NCI-H748 treated with DMSO at 0.1 percent for 48 hours (cell line): ENCODE results near the gene C21orf91.
"Not testable (repeated sequence)": the region's sequence is repeated elsewhere in the genome, so short reads cannot be mapped to it uniquely, and the experiment has no call there.

Experiments
- DNase-seq: peaks from one replicate; lab custom pipeline; 2025; lab: John Stamatoyannopoulos, UW

The C21orf91 gene

DNA sequence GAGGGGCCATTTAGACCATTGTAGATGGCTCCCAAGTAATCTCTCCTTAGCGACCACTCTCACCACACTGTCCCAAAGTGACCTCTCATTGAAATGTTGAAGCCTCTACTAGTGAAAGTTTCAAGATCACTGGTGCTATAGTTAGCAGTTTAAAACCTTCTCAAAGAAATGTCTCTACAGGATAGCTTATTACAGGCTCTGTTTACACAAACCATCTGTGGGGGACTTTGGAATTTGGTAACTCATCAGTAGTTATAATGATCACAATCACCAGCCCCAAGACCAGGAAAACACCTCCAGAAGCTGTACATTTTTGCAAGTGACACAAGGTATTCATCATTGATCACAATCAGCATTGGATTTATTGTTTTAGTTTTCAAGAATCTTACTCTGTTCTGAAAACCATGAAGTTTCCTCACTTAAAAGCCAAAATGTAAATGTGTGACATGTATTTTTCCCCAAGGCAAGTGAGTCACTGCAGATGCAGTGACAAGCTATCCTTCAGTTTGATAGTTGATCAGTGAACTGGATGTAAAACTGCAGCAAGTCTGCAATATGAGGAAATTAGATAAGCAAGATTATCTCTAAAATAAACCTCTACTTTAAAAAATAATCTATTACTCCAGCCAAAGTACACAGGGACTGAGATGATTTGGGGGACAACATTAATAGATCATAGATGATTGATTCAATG lies 41.9 kb downstream of the C21orf91 start:
- DNase-seq: no peak

- DNase-seq: no peak
Measured at GRCh38 chr21:17775431-17776126, 43.6 kb downstream of the C21orf91 start.

DNA sequence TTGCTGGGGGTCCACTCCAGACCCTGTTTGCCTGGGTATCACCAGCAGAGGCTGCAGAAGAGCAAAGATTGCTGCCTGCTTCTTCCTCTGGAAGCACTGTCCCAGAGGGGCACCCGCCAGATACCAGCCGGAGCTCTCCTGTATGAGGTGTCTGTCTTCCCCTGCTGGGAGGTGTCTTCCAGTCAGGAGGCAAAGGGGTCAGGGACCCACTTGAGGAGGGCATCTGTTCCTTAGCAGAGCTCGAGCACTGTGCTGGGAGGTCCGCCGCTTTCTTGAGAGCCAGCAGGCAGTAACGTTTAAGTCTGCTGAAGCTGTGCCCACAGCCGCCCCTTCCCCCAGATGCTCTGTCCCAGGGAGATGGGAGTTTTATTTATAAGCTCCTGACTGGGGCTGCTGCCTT lies 44.1 kb downstream of the C21orf91 start:
- DNase-seq: not testable (repeated sequence)

GRCh38 chr21:17769447-17769845 lies 49.7 kb downstream of the C21orf91 start:
- no peak for DNase-seq

DNA sequence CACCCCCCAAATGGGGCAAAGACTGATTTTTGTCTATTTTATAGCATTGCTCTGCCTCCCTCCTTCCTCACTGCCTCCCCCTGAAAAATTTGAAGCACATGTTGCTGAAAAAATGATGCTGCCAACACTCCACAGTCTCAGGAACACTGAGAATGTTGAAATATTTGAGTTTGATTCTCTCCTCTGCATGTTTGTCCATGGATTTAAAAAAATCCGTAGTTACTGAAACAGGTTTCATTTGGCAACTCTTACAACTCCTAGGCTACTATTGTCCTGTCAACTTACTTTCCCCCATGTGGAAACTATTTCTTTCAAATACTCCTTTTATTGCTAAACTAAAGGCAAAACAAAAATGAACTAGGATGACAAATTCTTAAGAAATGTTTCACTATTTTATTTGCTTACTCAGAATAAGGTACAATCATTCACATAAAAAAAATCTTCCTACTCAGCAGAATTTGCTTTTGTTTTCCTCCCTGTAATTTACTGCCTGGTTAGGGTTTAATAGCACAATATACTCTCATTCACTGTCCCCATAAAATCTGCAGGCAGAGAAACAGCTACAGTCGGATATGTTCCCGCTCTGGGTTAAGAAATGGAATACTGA lies 50.2 kb downstream of the C21orf91 start:
- no peak for DNase-seq

DNA sequence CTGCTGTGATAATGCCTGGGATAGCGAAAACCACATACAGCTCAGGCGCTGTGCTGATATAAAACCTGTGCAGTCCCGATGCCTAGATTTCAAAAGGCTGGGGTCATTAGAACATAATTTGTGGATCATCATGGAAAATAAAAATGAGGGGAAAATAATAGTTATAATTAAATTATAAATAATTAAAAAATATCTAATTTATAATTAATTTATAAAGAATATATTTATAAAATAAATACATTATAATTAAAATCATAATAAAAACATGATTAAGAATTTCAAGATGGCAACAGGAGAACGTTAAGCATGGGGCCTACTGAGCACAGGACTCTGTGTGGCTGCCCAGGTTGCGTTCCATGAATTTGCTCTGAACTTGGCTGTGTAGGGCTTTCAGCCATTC lies 53.9 kb downstream of the C21orf91 start:
- DNase-seq: no peak

DNA sequence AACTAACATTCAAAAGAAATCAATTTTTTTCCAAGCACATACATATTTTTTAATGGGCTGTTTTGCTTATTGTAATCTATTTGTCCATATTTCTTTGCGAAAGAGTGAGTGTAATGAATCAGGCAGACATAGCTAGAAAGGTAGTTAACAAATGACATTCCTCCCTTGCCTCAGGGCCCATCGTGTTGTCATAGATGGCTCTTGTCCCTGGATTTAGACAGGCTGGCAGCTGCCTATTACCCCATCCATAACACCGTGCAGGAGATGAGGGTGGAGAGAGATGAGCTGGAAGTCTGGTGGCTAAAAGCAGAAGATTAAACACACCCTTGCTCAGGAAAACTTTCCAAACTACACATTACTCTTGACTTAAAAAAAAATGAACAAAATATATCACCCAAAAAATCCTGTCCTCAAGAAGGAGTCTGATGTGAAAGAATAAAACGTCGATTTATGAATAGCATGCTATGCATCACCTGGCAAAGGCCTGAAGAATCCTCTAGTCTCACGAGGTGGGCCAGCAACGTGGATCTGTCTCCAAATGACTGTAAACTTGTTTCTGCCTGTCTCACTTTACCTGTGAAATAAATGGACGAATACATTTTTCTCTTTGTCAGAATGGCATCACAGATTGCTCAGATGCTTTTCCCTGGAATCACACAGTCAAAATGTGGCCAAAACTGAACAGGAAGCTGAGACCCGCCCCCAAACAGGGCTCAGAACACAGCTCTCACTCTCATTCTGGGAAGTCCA lies 55.7 kb downstream of the C21orf91 start:
- DNase-seq: no peak

- DNase-seq: no peak
Measured at GRCh38 chr21:17759511-17760178, 59.5 kb downstream of the C21orf91 start.

DNA sequence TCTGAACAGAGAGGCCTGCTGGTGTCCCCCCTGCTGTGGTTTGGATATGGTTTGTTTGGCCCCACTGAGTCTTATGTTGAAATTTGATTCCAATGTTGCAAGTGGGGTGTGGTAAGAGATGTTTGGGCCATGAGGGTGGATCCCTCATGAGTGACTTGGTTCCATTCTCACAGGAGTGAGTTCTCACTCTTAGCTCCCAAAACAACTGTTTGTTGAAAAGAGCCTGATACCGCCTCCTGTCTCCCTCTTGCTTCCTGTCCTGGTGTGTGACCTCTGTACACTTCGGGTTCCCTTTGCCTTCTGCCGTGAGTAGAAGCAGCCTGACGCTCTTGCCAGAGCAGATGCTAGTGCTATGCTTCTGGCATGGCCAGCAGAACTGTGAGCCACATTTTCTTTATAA lies 60.5 kb downstream of the C21orf91 start:
- DNase-seq: no peak

DNA sequence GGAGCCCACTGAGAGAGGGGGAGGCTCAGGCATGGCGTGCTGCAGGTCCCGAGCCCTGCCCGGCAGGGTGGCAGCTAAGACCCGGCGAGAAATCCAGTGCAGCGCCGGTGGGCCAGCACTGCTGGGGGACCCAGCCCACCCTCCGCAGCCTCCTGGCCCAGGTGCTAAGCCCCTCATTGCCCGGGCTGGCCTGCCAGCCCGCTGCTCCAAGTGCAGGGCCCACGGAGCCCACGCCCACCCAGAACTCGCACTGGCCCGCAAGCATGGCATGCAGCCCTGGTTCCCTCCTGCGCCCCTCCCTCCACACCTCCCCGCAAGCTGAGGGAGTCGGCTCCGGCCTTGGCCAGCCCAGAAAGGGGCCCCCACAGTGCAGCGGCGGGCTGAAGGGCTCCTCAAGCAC lies 61.5 kb downstream of the C21orf91 start:
- DNase-seq: no peak

DNA sequence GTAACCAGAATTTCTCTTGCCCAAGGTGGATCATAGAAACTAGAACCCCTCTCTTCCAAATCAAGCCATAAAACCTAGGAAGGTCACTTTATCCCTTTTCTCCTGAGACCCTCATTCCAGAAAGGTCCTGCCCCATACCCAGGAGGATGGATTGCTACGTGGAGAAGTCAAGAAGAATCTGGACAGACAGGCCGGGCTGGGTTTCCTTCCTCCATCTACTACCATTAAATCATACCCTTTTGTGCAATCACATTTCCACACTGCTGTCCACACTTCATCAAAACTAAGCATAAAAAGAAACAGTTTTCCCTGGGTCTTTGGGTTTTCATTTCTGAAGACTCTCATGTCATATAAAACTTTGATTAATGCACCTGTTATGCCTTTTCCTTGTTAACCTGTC lies 65.4 kb downstream of the C21orf91 start:
- no peak for DNase-seq

GRCh38 chr21:17752171-17752570 lies 67.0 kb downstream of the C21orf91 start:
- DNase-seq: no peak

GRCh38 chr21:17746920-17747319 lies 72.2 kb downstream of the C21orf91 start:
- DNase-seq: no peak

- DNase-seq: no peak
Measured at GRCh38 chr21:17745086-17745485, 74.1 kb downstream of the C21orf91 start.

DNA sequence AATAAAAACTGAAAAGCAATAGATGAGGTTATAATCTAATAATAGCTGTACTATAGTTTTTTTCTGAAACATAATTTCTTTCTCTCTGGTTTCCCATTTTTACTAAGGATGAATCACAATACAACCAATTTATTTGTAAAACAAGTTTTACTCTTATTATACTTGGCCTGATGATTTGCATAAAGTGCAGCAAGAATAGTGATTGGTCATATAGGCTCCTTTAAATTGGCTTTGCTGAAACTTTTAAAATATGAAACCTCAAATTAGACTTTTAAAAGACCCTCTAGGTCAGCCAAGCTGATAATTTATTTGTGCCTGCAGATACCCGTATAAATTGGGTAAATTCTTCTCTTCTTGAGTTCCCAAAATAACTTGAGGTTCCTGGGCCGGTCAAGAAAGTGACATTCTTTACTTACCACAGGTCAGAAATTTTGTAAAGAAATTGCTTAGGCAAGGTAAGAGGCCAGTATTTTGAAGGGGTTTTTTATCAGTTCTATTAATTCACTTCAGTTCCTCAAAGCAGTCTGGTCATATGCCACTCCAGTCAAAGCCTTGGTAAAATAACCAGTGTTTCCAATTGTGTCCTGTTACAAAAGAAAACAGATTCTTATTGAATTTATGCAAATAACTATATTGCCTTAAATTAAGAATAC lies 76.1 kb downstream of the C21orf91 start:
- DNase-seq: no peak

GRCh38 chr21:17742181-17742580 lies 77.0 kb downstream of the C21orf91 start:
- no peak for DNase-seq
